ENCODE data around the gene B4GALNT4.

GRCh38 chr11:375065-376025 lies 6.0 kb downstream of the B4GALNT4 start:
- no peak for TF ChIP-seq POLR2A (IDR thresholded peaks at IDR 0.05)
- no peak for TF ChIP-seq CTCF (IDR thresholded peaks at IDR 0.05)
- TF ChIP-seq EP300 (IDR thresholded peaks at IDR 0.05): no peak
